Uterus (tissue), 4 donors: Measurements from ENCODE around the gene PDCD1LG2. TPM values are rescaled to one million over a fixed set of nuclear protein-coding genes. Genes with fewer than 3 reads are reported as not detected.
A peak's percentile ranks its signal among the peaks of the same experiment; 100 is the strongest.
"Not testable (repeated sequence)": the region's sequence is repeated elsewhere in the genome, so short reads cannot be mapped to it uniquely, and the experiment has no call there.

ENCODE experiments used
- DNase-seq, 2 donors: peaks; one replicate each; pipeline ENCODE4 v3.0.0-alpha.2; 2019 to 2020
- H3K27ac ChIP-seq, 2 donors: fragments of 200-600 bp; sonication (generic); 1 replicate in 1 of 2; 2 replicates in 1 of 2; pipeline ENCODE4 v1.5.1; 2016 to 2018
- H3K27me3 ChIP-seq, 2 donors: fragments of 200-600 bp; sonication (generic); one replicate each; pipeline ENCODE4 v1.5.1; 2018 to 2019; ENCODE audit warnings: control low read depth in 1 of 2
- H3K36me3 ChIP-seq, 2 donors: fragments of 200-600 bp; sonication (generic); one replicate each; pipeline ENCODE4 v1.5.1; 2019; ENCODE audit warnings: control low read depth in 1 of 2
- H3K4me1 ChIP-seq, 2 donors: fragments of 200-600 bp; sonication (generic); one replicate each; pipeline ENCODE4 v1.5.1; 2018 to 2019; ENCODE audit warnings: control low read depth in 1 of 2
- H3K4me3 ChIP-seq, 2 donors: fragments of 200-600 bp; sonication (generic); 1 replicate in 1 of 2; 2 replicates in 1 of 2; pipeline ENCODE4 v1.5.1; 2018 to 2019; ENCODE audit warnings: mild to moderate bottlenecking in 1 of 2
- H3K9me3 ChIP-seq, 2 donors: fragments of 200-600 bp; sonication (generic); one replicate each; pipeline ENCODE4 v1.5.1; 2019; ENCODE audit warnings: control low read depth in 1 of 2
- CTCF ChIP-seq, 4 experiments: fragments of 200-600 bp in 2 of 4; fragments of 450-650 bp in 2 of 4; sonication (generic) in 2 of 4; IDR thresholded peaks; one replicate each; pipeline ENCODE4 v1.5.1; 2016 to 2019; ENCODE audit warnings: antibody characterized with exemption in 4 of 4, mild to moderate bottlenecking in 2 of 4, moderate library complexity in 1 of 4
- POLR2A ChIP-seq, 2 donors: fragments of 450-650 bp; IDR thresholded peaks; one replicate each; pipeline ENCODE4 v1.6.1; 2016; ENCODE audit warnings: antibody characterized with exemption in 2 of 2, mild to moderate bottlenecking in 1 of 2, moderate library complexity in 1 of 2
- intact Hi-C: fragments of 100-400 bp; cut with DNase I; formaldehyde crosslinking; loops from one replicate; pipeline ENCODE4 v1.15.1; 2023; ENCODE audit warnings: low total_unique reads
- total RNA-seq, 4 donors: library from RNA; depleted of rRNA in 3 of 4; stranded (reverse); fragments of >200 nt in 3 of 4; gene quantifications; one replicate each; pipeline versions ENCODE4 v1.1.0 to v1.2.4, GENCODE V29; 2014 to 2023
- donor health status: DM: yes; HTN: yes; CAD: no.

The PDCD1LG2 gene
- total RNA-seq, 4 donors from 2014 or later = 0.77 to 5.0 (median 1.6) TPM

- H3K9me3 ChIP-seq = no peaks in the 10 kb centered on the region
- no peak overlapping the region for H3K27ac ChIP-seq
- no peaks in the 10 kb centered on the region for H3K27me3 ChIP-seq
- no peaks in the 10 kb centered on the region for H3K36me3 ChIP-seq
- no peak overlapping the region for H3K4me3 ChIP-seq
- TF ChIP-seq CTCF (IDR thresholded peaks at IDR 0.05) (no peak), POLR2A (IDR thresholded peaks at IDR 0.05) (no peak)
- H3K4me1 ChIP-seq = no peaks in the 10 kb centered on the region
- intact Hi-C loops = no loop called here
- no peak for DNase-seq
Observed at GRCh38 chr9:5578698-5579085, 68.4 kb downstream of the PDCD1LG2 start.

GRCh38 chr9:5579881-5580280 is 69.5 kb downstream of the PDCD1LG2 start:
- Histone ChIP-seq H3K27ac (no peak overlapping the region), H3K4me3 (no peak overlapping the region), H3K4me1 (no peaks in the 10 kb centered on the region), H3K27me3 (no peaks in the 10 kb centered on the region), H3K36me3 (no peaks in the 10 kb centered on the region), H3K9me3 (no peaks in the 10 kb centered on the region)
- no peak for DNase-seq
- no peak for TF ChIP-seq POLR2A (IDR thresholded peaks at IDR 0.05)
- no peak for TF ChIP-seq CTCF (IDR thresholded peaks at IDR 0.05)
- intact Hi-C loops = no loop called here

GRCh38 chr9:5580650-5581049 is 70.3 kb downstream of the PDCD1LG2 start:
- intact Hi-C loops = no loop called here
- H3K36me3 ChIP-seq = no peaks in the 10 kb centered on the region
- H3K4me3 ChIP-seq = no peak overlapping the region
- no peaks in the 10 kb centered on the region for H3K4me1 ChIP-seq
- no peaks in the 10 kb centered on the region for H3K9me3 ChIP-seq
- H3K27me3 ChIP-seq = no peaks in the 10 kb centered on the region
- DNase-seq = no peak
- TF ChIP-seq CTCF (IDR thresholded peaks at IDR 0.05) (no peak), POLR2A (IDR thresholded peaks at IDR 0.05) (no peak)
- no peak overlapping the region for H3K27ac ChIP-seq

GRCh38 chr9:5581706-5582105 is 71.4 kb downstream of the PDCD1LG2 start:
- H3K4me3 ChIP-seq, intact Hi-C loops, H3K27me3 ChIP-seq, DNase-seq, H3K27ac ChIP-seq, H3K9me3 ChIP-seq, H3K4me1 ChIP-seq, H3K36me3 ChIP-seq: not testable (repeated sequence)

- DNase-seq = peak in 1 of 2 donors; percentile 23
- TF ChIP-seq POLR2A (IDR thresholded peaks at IDR 0.05) (no peak), CTCF (IDR thresholded peaks at IDR 0.05) (no peak)
- Histone ChIP-seq H3K27me3 (no peaks in the 10 kb centered on the region), H3K4me1 (no peaks in the 10 kb centered on the region), H3K27ac (peak overlapping the region in 1 of 2 donors; percentile 36), H3K4me3 (no peak overlapping the region), H3K36me3 (no peaks in the 10 kb centered on the region), H3K9me3 (no peaks in the 10 kb centered on the region)
- intact Hi-C loops = no loop called here
Observed at GRCh38 chr9:5582835-5583195, 72.5 kb downstream of the PDCD1LG2 start.

- Histone ChIP-seq H3K4me3 (no peak overlapping the region), H3K9me3 (no peaks in the 10 kb centered on the region), H3K27me3 (no peaks in the 10 kb centered on the region), H3K36me3 (no peaks in the 10 kb centered on the region), H3K4me1 (no peaks in the 10 kb centered on the region), H3K27ac (no peak overlapping the region)
- TF ChIP-seq CTCF (IDR thresholded peaks at IDR 0.05) = no peak
- no peak for TF ChIP-seq POLR2A (IDR thresholded peaks at IDR 0.05)
- intact Hi-C loops = no loop called here
- DNase-seq = no peak
Observed at GRCh38 chr9:5586391-5586802, 76.1 kb downstream of the PDCD1LG2 start.
